ENCODE measurements around the gene MUC2. TPM values are rescaled to one million over a fixed set of nuclear protein-coding genes. Genes with fewer than 3 reads are reported as not detected.

Gene MUC2
- total RNA-seq, 2 experiments from 2014 or later, result not detected

DNA sequence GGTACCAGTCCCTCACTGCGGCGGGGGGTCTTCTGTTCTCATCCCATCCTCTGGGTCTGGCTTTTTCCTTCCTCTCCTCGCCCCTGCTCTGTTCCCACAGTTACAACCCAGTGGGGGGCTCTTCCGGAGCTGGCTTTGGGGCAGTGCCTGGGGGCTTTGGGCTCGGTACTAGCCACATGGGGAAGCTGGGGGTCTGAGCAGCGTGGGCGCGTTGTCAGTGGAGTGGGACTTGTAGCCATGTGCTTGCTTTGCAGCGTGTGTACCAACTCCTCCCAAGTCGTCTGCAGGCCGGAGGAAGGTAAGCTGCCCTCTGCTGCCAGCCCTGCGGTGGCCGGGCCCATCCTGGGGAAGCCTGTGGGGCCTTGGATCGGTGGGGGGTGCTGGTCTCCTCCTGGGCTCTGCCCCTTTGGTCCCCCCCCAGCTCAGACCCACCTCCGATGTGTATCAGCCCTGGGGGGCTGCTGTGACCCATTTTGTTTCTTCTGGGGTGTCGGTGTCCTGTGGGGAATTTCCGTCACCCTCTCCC, 17.5 kb downstream of the MUC2 start:
- TF ChIP-seq, protein P1, sequence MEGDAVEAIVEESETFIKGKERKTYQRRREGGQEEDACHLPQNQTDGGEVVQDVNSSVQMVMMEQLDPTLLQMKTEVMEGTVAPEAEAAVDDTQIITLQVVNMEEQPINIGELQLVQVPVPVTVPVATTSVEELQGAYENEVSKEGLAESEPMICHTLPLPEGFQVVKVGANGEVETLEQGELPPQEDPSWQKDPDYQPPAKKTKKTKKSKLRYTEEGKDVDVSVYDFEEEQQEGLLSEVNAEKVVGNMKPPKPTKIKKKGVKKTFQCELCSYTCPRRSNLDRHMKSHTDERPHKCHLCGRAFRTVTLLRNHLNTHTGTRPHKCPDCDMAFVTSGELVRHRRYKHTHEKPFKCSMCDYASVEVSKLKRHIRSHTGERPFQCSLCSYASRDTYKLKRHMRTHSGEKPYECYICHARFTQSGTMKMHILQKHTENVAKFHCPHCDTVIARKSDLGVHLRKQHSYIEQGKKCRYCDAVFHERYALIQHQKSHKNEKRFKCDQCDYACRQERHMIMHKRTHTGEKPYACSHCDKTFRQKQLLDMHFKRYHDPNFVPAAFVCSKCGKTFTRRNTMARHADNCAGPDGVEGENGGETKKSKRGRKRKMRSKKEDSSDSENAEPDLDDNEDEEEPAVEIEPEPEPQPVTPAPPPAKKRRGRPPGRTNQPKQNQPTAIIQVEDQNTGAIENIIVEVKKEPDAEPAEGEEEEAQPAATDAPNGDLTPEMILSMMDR (IDR thresholded peaks at IDR 0.05), result no peak
- Mint-ChIP-seq H3K9me3 (peaks cover 10% of the 10 kb centered on the region), H3K4me3 (no peak overlapping the region), H3K27me3 (no peaks in the 10 kb centered on the region), H3K36me3 (ENCODE audit: low read depth) (no peaks in the 10 kb centered on the region), H3K27ac (no peak overlapping the region), H3K4me1 (ENCODE audit: low read depth) (no peaks in the 10 kb centered on the region)
- ChIA-PET POLR2A (no interaction called here), CTCF (no interaction called here)
- intact Hi-C loops (cut with micrococcal nuclease), result no loop called here
- no peak for DNase-seq
- ATAC-seq, result no peak

DNA sequence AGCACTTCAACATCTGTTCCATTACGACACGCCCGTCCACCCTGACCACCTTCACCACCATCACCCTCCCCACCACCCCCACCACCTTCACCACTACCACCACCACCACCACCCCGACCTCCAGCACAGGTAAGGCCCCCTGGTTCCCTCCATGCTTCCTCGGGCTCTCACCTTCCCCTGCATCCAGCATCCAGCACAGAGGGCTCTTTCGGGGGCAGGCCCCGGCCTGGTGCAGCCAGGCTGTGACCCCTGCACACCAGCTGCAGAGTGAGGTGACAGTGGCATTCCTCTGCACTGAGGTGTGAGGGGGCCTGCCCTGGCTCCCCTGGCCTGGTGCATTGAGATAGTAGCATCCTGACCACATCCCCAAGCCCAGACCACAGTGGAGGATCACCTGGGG, 18.2 kb downstream of the MUC2 start:
- CTCF ChIA-PET, result no interaction called here
- intact Hi-C loops (cut with micrococcal nuclease), result no loop called here

DNA sequence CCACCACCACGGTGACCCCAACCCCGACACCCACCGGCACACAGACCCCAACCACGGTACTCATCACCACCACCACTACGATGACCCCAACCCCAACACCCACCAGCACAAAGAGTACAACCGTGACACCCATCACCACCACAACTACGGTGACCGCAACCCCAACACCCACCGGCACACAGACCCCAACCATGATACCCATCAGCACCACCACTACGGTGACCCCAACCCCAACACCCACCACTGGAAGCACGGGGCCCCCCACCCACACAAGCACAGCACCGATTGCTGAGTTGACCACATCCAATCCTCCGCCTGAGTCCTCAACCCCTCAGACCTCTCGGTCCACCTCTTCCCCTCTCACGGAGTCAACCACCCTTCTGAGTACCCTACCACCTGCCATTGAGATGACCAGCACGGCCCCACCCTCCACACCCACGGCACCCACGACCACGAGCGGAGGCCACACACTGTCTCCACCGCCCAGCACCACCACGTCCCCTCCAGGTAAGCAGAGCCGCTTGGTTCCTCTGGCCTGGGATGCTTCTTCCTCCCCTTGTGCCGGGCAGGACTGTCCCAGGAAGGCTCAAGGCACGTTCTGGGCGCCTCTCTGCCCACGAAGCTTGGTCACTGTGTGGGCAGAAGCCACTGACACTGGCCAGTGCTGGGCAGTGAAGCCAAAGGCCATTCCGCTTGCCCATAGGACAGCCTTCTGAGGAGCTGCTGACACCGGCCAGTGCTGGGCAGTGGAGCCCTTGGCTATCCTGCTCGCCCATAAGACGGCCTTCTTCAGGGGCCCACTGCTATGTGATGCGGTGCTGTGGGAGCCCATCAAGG, 25.1 kb downstream of the MUC2 start:
- POLR2A ChIA-PET, result no interaction called here
- ATAC-seq (no peak), DNase-seq (no peak)
- CTCF ChIA-PET, result no interaction called here
- no peaks in the 10 kb centered on the region for H3K4me1 Mint-ChIP-seq (ENCODE audit: low read depth)
- peaks cover 3% of the 10 kb centered on the region for H3K9me3 Mint-ChIP-seq
- H3K4me3 Mint-ChIP-seq, result no peak overlapping the region
- H3K27ac Mint-ChIP-seq, result no peak overlapping the region
- intact Hi-C loops (cut with micrococcal nuclease), result no loop called here
- TF ChIP-seq, protein P1 (IDR thresholded peaks at IDR 0.05), result no peak
- H3K27me3 Mint-ChIP-seq, result no peaks in the 10 kb centered on the region
- H3K36me3 Mint-ChIP-seq (ENCODE audit: low read depth), result no peaks in the 10 kb centered on the region

More for the DNA sequence above, 18.2 kb downstream of the MUC2 start:
- no peak overlapping the region for H3K4me3 Mint-ChIP-seq
- DNase-seq (no peak), ATAC-seq (no peak)
- peaks cover 10% of the 10 kb centered on the region for H3K9me3 Mint-ChIP-seq
- POLR2A ChIA-PET, result no interaction called here
- H3K36me3 Mint-ChIP-seq (ENCODE audit: low read depth), result no peaks in the 10 kb centered on the region
- H3K27me3 Mint-ChIP-seq, result no peaks in the 10 kb centered on the region
- H3K4me1 Mint-ChIP-seq (ENCODE audit: low read depth), result no peaks in the 10 kb centered on the region
- no peak overlapping the region for H3K27ac Mint-ChIP-seq
- TF ChIP-seq, protein P1 (IDR thresholded peaks at IDR 0.05), result no peak

DNA sequence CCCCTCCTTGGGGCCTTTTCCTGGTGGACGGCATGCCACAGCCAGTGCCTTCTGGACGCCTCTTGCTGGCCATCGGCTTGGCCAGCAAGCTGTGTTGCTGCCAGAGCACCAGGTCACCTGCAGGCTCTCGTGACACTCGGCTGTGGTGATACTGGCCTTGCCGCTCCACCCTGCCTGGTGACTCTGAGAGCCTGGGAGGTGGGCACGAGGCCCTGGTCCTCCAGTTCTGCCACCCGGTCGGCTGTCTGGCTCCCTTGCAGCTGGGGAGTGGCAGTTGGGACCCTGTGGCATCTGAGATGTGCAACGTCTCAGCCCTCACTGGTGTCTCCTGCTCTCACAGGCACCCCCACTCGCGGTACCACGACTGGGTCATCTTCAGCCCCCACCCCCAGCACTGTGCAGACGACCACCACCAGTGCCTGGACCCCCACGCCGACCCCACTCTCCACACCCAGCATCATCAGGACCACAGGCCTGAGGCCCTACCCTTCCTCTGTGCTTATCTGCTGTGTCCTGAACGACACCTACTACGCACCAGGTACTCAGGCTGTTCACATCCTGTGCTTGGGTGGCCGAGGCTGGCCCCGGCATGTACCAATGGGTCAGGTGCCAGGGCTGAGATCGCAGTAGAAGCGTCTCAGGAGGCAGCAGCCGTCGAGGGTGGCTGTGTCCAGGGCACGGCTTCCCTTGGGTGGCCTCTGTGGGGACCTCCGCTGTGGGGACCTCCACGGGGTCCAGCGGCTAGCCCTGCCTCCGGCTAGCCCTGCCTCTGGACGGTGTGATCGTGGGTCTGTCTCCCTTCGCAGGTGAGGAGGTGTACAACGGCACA, 26.0 kb downstream of the MUC2 start:
- Mint-ChIP-seq H3K4me3 (no peak overlapping the region), H3K4me1 (ENCODE audit: low read depth) (no peaks in the 10 kb centered on the region), H3K9me3 (peaks cover 3% of the 10 kb centered on the region), H3K27ac (no peak overlapping the region), H3K36me3 (ENCODE audit: low read depth) (no peaks in the 10 kb centered on the region), H3K27me3 (no peaks in the 10 kb centered on the region)
- no peak for ATAC-seq
- TF ChIP-seq, protein P1 (IDR thresholded peaks at IDR 0.05), result no peak
- ChIA-PET POLR2A (no interaction called here), CTCF (no interaction called here)
- intact Hi-C loops (cut with micrococcal nuclease), result no loop called here
- DNase-seq, result no peak

All from activated CD8-positive, alpha-beta T cell treated with anti-CD3 and anti-CD28 coated beads for 36 hours (primary cell).